Stimulated activated CD4-positive, alpha-beta T cell treated with anti-CD3 and anti-CD28 coated beads, Interleukin-12 subunit alpha, Interleukin-12 subunit beta, amount 100 ng/mL, for 24 hours (primary cell): ENCODE data around the gene PRG3.
A peak's percentile ranks its signal among the peaks of the same experiment; 100 is the strongest.
"Not testable (repeated sequence)": the region's sequence is repeated elsewhere in the genome, so short reads cannot be mapped to it uniquely, and the experiment has no call there.

ENCODE experiments used
- DNase-seq, 2 experiments: peaks; one replicate each; pipeline ENCODE4 v3.0.0-alpha.2; 2020; ENCODE audit warnings: low read depth in 2 of 2

PRG3 gene

GRCh38 chr11:57338142-57338541, 42.8 kb downstream of the PRG3 start, which contains the start of gene P2RX3:
P2RX3 (plus strand) TSS chr11:57338352; CDS start chr11:57338551, 199 bp downstream.
- no peak for DNase-seq

- DNase-seq: not testable (repeated sequence)
Measured at GRCh38 chr11:57336856-57337255, 44.1 kb downstream of the PRG3 start.

GRCh38 chr11:57336111-57336666, 44.8 kb downstream of the PRG3 start:
- DNase-seq: no peak

- DNase-seq: peak; percentile 77 to 84
Measured at GRCh38 chr11:57335343-57336110, 45.4 kb downstream of the PRG3 start, which contains the start of gene SSRP1. SSRP1 (minus strand) TSS chr11:57335892; CDS start chr11:57335121, 771 bp downstream.

- no peak for DNase-seq
Measured at GRCh38 chr11:57335023-57335342, 46.0 kb downstream of the PRG3 start.

GRCh38 chr11:57332694-57333440, 48.1 kb downstream of the PRG3 start:
- DNase-seq: no peak

GRCh38 chr11:57331720-57332119, 49.2 kb downstream of the PRG3 start:
- no peak for DNase-seq

- no peak for DNase-seq
Measured at GRCh38 chr11:57330029-57330428, 50.9 kb downstream of the PRG3 start.

- DNase-seq: no peak
Measured at GRCh38 chr11:57327721-57328120, 53.2 kb downstream of the PRG3 start.
